Right renal pelvis (tissue), 4 donors: ENCODE results near the gene MXRA7. TPM values are rescaled to one million over a fixed set of nuclear protein-coding genes. Genes with fewer than 3 reads are reported as not detected.
"Not testable (repeated sequence)": the region's sequence is repeated elsewhere in the genome, so short reads cannot be mapped to it uniquely, and the experiment has no call there.

Experiments
- DNase-seq, 4 donors: peaks; one replicate each; pipeline ENCODE4 v3.0.0-alpha.2; 2013; ENCODE audit warnings: low read depth in 4 of 4, low spot score in 3 of 4, missing footprints in 1 of 4
- polyA plus RNA-seq, 4 donors: library from polyadenylated mRNA; unstranded; fragments of 120-200 nt; gene quantifications; one replicate each; pipeline ENCODE4 v1.2.1, GENCODE V29; 2013; ENCODE audit not compliant: insufficient read length in 4 of 4

Gene MXRA7
- polyA plus RNA-seq = 100 to 1,000 TPM; 107 to 127 (median 118) TPM

GRCh38 chr17:76710863-76711611 is at the start of gene MXRA7:
Gene MXRA7 (minus strand): TSS chr17:76710965. CDS start chr17:76710946, 19 bp downstream.
- no peak for DNase-seq

- no peak for DNase-seq
Measured at GRCh38 chr17:76758570-76758969, 47.8 kb upstream of the MXRA7 start.

- DNase-seq = no peak
Measured at GRCh38 chr17:76757256-76757655, 46.5 kb upstream of the MXRA7 start.

- DNase-seq = no peak
Measured at GRCh38 chr17:76755285-76755684, 44.5 kb upstream of the MXRA7 start.

GRCh38 chr17:76753061-76753961 is 42.5 kb upstream of the MXRA7 start:
- no peak for DNase-seq

- DNase-seq = no peak
Measured at GRCh38 chr17:76752006-76752405, 41.2 kb upstream of the MXRA7 start.

- DNase-seq = no peak
Measured at GRCh38 chr17:76751416-76751993, 40.7 kb upstream of the MXRA7 start.

- DNase-seq = no peak
Measured at GRCh38 chr17:76748657-76749056, 37.9 kb upstream of the MXRA7 start.

- no peak for DNase-seq
Measured at GRCh38 chr17:76747716-76748363, 37.1 kb upstream of the MXRA7 start.

- not testable (repeated sequence) for DNase-seq
Measured at GRCh38 chr17:76745785-76746184, 35.0 kb upstream of the MXRA7 start.

- no peak for DNase-seq
Measured at GRCh38 chr17:76744747-76745146, 34.0 kb upstream of the MXRA7 start.

- no peak for DNase-seq
Measured at GRCh38 chr17:76742958-76743357, 32.2 kb upstream of the MXRA7 start.

- no peak for DNase-seq
Measured at GRCh38 chr17:76740329-76741118, 29.8 kb upstream of the MXRA7 start.

- not testable (repeated sequence) for DNase-seq
Measured at GRCh38 chr17:76739568-76740115, 28.9 kb upstream of the MXRA7 start.

- DNase-seq = no peak
Measured at GRCh38 chr17:76738468-76738850, 27.7 kb upstream of the MXRA7 start.

GRCh38 chr17:76737676-76738467 is 27.1 kb upstream of the MXRA7 start, which contains the start of gene MFSD11:
Gene MFSD11 (plus strand): TSS chr17:76738119. CDS start chr17:76738353, 234 bp downstream.
- DNase-seq = peak; percentile 86 to 92 (median 90)

- peak; percentile 96 to 98 (median 97) for DNase-seq
Measured at GRCh38 chr17:76737082-76737675, 26.4 kb upstream of the MXRA7 start, which contains the start of gene SRSF2. Gene SRSF2 (minus strand): TSS chr17:76737331. CDS start chr17:76737160, 171 bp downstream.
